ENCODE data around the gene COX7A2L.

Gene COX7A2L

GRCh38 chr2:42307180-42307579 is 53.8 kb downstream of the COX7A2L start:
- TF ChIP-seq CREB1 (IDR thresholded peaks at IDR 0.05; ENCODE audit: low read depth) (no peak), USF1 (IDR thresholded peaks at IDR 0.05) (no peak), ZBTB7A (IDR thresholded peaks at IDR 0.05; ENCODE audit: low read depth) (no peak), MAX (IDR thresholded peaks at IDR 0.05) (no peak), EGR1 (IDR thresholded peaks at IDR 0.05) (no peak), REST (IDR thresholded peaks at IDR 0.05; ENCODE audit: low read depth) (no peak), RAD21 (IDR thresholded peaks at IDR 0.05; ENCODE audit: low read depth) (no peak), EP300 (IDR thresholded peaks at IDR 0.05; ENCODE audit: borderline replicate concordance) (no peak)

GRCh38 chr2:42304059-42304713 is 56.8 kb downstream of the COX7A2L start:
- TF ChIP-seq CREB1 (IDR thresholded peaks at IDR 0.05; ENCODE audit: low read depth) (no peak), TCF12 (IDR thresholded peaks at IDR 0.05; ENCODE audit: low read depth) (no peak), CEBPB (IDR thresholded peaks at IDR 0.05) (no peak), ZBTB7A (IDR thresholded peaks at IDR 0.05; ENCODE audit: low read depth) (no peak), TAF1 (IDR thresholded peaks at IDR 0.05; ENCODE audit: low read depth) (no peak), TEAD4 (IDR thresholded peaks at IDR 0.05) (no peak), USF1 (IDR thresholded peaks at IDR 0.05) (no peak), MAX (IDR thresholded peaks at IDR 0.05) (no peak), RAD21 (IDR thresholded peaks at IDR 0.05; ENCODE audit: low read depth) (no peak), FOXM1 (IDR thresholded peaks at IDR 0.05; ENCODE audit: borderline replicate concordance, low read depth) (no peak), YY1 (IDR thresholded peaks at IDR 0.05; ENCODE audit: low read depth) (no peak), REST (IDR thresholded peaks at IDR 0.05; ENCODE audit: low read depth) (no peak), NFIC (IDR thresholded peaks at IDR 0.05) (no peak), EP300 (IDR thresholded peaks at IDR 0.05; ENCODE audit: borderline replicate concordance) (no peak), EGR1 (IDR thresholded peaks at IDR 0.05) (no peak)

- no peak for TF ChIP-seq TCF12 (IDR thresholded peaks at IDR 0.05; ENCODE audit: low read depth)
- no peak for TF ChIP-seq NFIC (IDR thresholded peaks at IDR 0.05)
- TF ChIP-seq FOXM1 (IDR thresholded peaks at IDR 0.05; ENCODE audit: borderline replicate concordance, low read depth): no peak
- no peak for TF ChIP-seq TEAD4 (IDR thresholded peaks at IDR 0.05)
- TF ChIP-seq EGR1 (IDR thresholded peaks at IDR 0.05): no peak
- no peak for TF ChIP-seq CREB1 (IDR thresholded peaks at IDR 0.05; ENCODE audit: low read depth)
- TF ChIP-seq RAD21 (IDR thresholded peaks at IDR 0.05; ENCODE audit: low read depth): no peak
- no peak for TF ChIP-seq MAX (IDR thresholded peaks at IDR 0.05)
- no peak for TF ChIP-seq REST (IDR thresholded peaks at IDR 0.05; ENCODE audit: low read depth)
These were observed 57.8 kb downstream of the COX7A2L start for GRCh38 chr2:42303252-42303651.

GRCh38 chr2:42300527-42300926 is 60.5 kb downstream of the COX7A2L start:
- no peak for TF ChIP-seq RAD21 (IDR thresholded peaks at IDR 0.05; ENCODE audit: low read depth)
- no peak for TF ChIP-seq TEAD4 (IDR thresholded peaks at IDR 0.05)
- no peak for TF ChIP-seq CREB1 (IDR thresholded peaks at IDR 0.05; ENCODE audit: low read depth)
- no peak for TF ChIP-seq CEBPB (IDR thresholded peaks at IDR 0.05)
- no peak for TF ChIP-seq EGR1 (IDR thresholded peaks at IDR 0.05)
- TF ChIP-seq EP300 (IDR thresholded peaks at IDR 0.05; ENCODE audit: borderline replicate concordance): no peak
- TF ChIP-seq TAF1 (IDR thresholded peaks at IDR 0.05; ENCODE audit: low read depth): no peak
- no peak for TF ChIP-seq MAX (IDR thresholded peaks at IDR 0.05)
- TF ChIP-seq USF1 (IDR thresholded peaks at IDR 0.05): no peak
- TF ChIP-seq REST (IDR thresholded peaks at IDR 0.05; ENCODE audit: low read depth): no peak
- TF ChIP-seq FOXM1 (IDR thresholded peaks at IDR 0.05; ENCODE audit: borderline replicate concordance, low read depth): no peak
- TF ChIP-seq NFIC (IDR thresholded peaks at IDR 0.05): no peak
- TF ChIP-seq YY1 (IDR thresholded peaks at IDR 0.05; ENCODE audit: low read depth): no peak
- no peak for TF ChIP-seq ZBTB7A (IDR thresholded peaks at IDR 0.05; ENCODE audit: low read depth)
- TF ChIP-seq TCF12 (IDR thresholded peaks at IDR 0.05; ENCODE audit: low read depth): no peak

All from Ishikawa (cell line).